ENCODE measurements around the gene P2RX1. TPM values are rescaled to one million over a fixed set of nuclear protein-coding genes. Genes with fewer than 3 reads are reported as not detected.
A peak's percentile ranks its signal among the peaks of the same experiment; 100 is the strongest.

P2RX1 gene
- total and polyA plus RNA-seq, 2 donors (not counting 1 experiment from before 2014, with no cell fraction given) = 25.7 to 84.7 TPM

- intact Hi-C loops (cut with micrococcal nuclease) = no loop called here
- H3K9ac ChIP-seq (ENCODE audit: low read length) = no peak overlapping the region
- WGBS (ENCODE audit: insufficient coverage) = 85% methylated on average over 13 of the region's 15 CpGs
Measured at GRCh38 chr17:3896108-3896967, 19.9 kb downstream of the P2RX1 start.

More at GRCh38 chr17:3896108-3896967, 19.9 kb downstream of the P2RX1 start:
- POLR2A ChIA-PET = interaction anchor here (0.6 to 1.5 kb wide), 2 partner anchors 66 to 203 kb away, joined by 4 to 5 read pairs; no protein-coding TSS in a partner anchor
- Histone ChIP-seq H2AFZ (ENCODE audit: insufficient read depth, low read depth, low read length, poor library complexity, severe bottlenecking) (no peak overlapping the region), H3K27ac (ENCODE audit: low read length in 2 of 2) (no peak overlapping the region), H3K79me2 (ENCODE audit: control insufficient read depth, insufficient read depth, low read length) (peaks cover 3% of the 10 kb centered on the region), H4K20me1 (ENCODE audit: control insufficient read depth, insufficient read depth, low read length, poor library complexity, severe bottlenecking) (no peaks in the 10 kb centered on the region), H3K4me3 (ENCODE audit: control extremely low read depth in 1 of 5, extremely low read depth in 1 of 5, insufficient read depth in 1 of 5, low read depth in 2 of 5, low read length in 4 of 5) (no peak overlapping the region), H3K36me3 (replicated peaks in 1 of 2; ENCODE audit: control extremely low read depth in 1 of 2, control insufficient read depth in 1 of 2, extremely low read depth in 1 of 2, insufficient read depth in 2 of 2, low read length in 1 of 2) (no peaks in the 10 kb centered on the region), H3K27me3 (replicated peaks in 1 of 4; ENCODE audit: control extremely low read depth in 1 of 4, control insufficient read depth in 3 of 4, insufficient read depth in 4 of 4, low read length in 3 of 4) (no peaks in the 10 kb centered on the region), H3K9me3 (ENCODE audit: control extremely low read depth in 1 of 3, control insufficient read depth in 2 of 3, insufficient read depth in 1 of 3, low read length in 2 of 3) (no peaks in the 10 kb centered on the region), H3K4me2 (replicated peaks; ENCODE audit: low read depth, low read length, poor library complexity, severe bottlenecking) (no peak overlapping the region), H3K4me1 (ENCODE audit: control insufficient read depth in 2 of 2, insufficient read depth in 2 of 2, low read length in 2 of 2) (peaks cover 18 to 24% of the 10 kb centered on the region in 2 donors)
- TF ChIP-seq EZH2 (IDR thresholded peaks at IDR 0.05; ENCODE audit: borderline replicate concordance, insufficient read depth, low read depth, low read length, poor library complexity, severe bottlenecking) (no peak), CTCF (IDR thresholded peaks at IDR 0.05) (no peak)
- Mint-ChIP-seq H3K4me3 (no peak overlapping the region), H3K4me1 (peaks cover 26% of the 10 kb centered on the region), H3K27ac (peak overlapping the region; percentile 20), H3K27me3 (no peaks in the 10 kb centered on the region), H3K9me3 (ENCODE audit: insufficient read depth) (no peaks in the 10 kb centered on the region)
- DNase-seq (no peak), ATAC-seq (ENCODE audit: low read depth) (no peak)
- CTCF ChIA-PET = interaction anchor here (1.6 to 5.6 kb wide), 2 partner anchors 17 to 31 kb away, joined by 4 to 48 read pairs; no protein-coding TSS in a partner anchor
